Measurements from ENCODE around the gene ZSWIM5.

Gene ZSWIM5

DNA sequence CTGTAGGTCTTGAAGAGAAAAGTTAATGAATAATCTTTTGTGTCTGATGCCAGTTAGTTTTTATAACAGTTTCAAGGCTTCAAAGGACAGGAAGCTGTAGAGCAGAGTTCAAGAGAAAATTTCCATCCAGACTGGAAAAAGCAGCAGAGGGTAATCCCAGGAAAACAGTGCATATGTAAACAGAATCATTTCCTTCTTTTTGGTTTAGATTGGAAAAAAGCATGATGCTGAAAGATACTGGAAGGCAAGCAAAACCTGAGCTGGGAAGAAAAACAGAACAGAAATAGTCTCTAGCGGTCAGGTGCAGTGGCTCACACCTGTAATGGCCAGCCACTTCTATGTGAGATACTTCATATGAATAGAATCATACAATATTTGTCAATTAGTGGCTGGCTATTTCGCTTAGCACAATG is 71.9 kb downstream of the ZSWIM5 start:
- TF ChIP-seq CTCF (IDR thresholded peaks at IDR 0.05), result no peak

- no peak for TF ChIP-seq CTCF (IDR thresholded peaks at IDR 0.05)
Observed at GRCh38 chr1:45123358-45123757, 83.0 kb downstream of the ZSWIM5 start.

DNA sequence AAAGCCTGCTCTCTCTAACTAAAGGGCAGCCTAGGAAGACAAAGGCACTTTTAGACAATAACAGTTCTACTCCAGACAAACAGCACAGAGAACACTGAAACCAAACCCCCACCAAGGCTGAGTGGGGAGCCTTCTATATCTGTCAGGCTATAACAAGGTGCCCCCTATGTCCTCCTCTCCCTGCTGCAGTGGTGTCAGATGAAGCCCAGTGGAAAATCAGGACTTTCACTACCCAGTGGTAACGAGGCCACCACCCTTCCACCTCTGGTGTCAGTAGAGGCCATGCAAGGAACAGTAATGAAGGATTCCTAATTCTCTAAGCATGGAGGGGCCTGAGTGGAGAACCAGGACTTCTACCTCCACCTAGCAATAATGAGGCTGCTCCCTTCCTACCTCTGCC is 83.7 kb downstream of the ZSWIM5 start:
- no peak for TF ChIP-seq CTCF (IDR thresholded peaks at IDR 0.05)

GRCh38 chr1:45117766-45118165 is 88.6 kb downstream of the ZSWIM5 start:
- TF ChIP-seq CTCF (IDR thresholded peaks at IDR 0.05), result no peak

- no peak for TF ChIP-seq CTCF (IDR thresholded peaks at IDR 0.05)
Observed at GRCh38 chr1:45116820-45117219, 89.6 kb downstream of the ZSWIM5 start.

DNA sequence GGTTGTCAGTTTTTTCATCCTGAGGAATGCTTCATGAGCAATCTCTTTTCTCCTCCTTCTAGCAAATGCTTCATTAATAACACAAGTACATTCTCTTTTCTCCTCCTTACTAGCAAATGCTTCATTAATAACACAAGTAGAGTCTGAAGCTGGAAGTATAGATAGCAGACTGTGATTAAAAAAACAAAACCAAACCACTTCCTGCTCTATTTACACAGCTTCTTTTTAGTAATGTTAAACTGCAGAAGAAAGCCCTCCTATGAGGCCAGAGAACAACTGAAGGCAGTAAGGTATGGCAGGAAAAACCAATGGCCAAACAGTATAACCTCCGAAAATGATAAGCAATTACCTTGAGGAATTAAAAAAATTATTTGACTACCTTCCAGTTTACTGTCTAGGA is 90.1 kb downstream of the ZSWIM5 start:
- no peak for TF ChIP-seq CTCF (IDR thresholded peaks at IDR 0.05)

DNA sequence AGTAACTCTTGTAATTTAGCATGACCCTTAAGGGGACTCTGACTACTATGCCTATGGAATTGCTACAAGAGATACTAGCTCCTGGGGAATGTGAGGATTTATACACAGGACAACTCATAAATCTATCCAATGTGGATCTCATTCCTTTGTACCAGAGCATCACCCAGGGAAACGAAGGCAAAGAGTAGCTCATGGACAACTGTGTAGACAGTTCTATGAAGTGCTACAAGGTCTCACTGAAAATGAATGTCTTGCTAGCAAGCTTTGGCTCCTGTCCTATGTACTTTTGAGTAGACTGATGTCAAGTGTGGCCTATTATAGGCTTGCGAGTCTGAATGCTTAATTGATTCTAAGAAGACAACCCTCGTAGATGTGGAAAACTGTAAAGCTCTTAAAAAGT is 93.7 kb downstream of the ZSWIM5 start:
- TF ChIP-seq CTCF (IDR thresholded peaks at IDR 0.05), result no peak

- TF ChIP-seq CTCF (IDR thresholded peaks at IDR 0.05), result no peak
Observed at GRCh38 chr1:45111239-45111638, 95.2 kb downstream of the ZSWIM5 start.
